ENCODE data around the gene GRAMD1B. TPM values are rescaled to one million over a fixed set of nuclear protein-coding genes. Genes with fewer than 3 reads are reported as not detected.

GRAMD1B gene
- total and polyA plus RNA-seq, 2 donors (not counting 1 experiment from before 2014, with no cell fraction given) = 0.83 to 1.5 TPM

GRCh38 chr11:123517559-123518364, 87.7 kb downstream of the GRAMD1B start:
- H3K36me3 ChIP-seq (ENCODE audit: control insufficient read depth, insufficient read depth, low read length) = no peaks in the 10 kb centered on the region
- H3K4me3 ChIP-seq (replicated peaks in 1 of 4; ENCODE audit: control extremely low read depth in 1 of 4, insufficient read depth in 1 of 4, low read depth in 3 of 4, low read length in 4 of 4) = no peak overlapping the region
- no peak overlapping the region for H3K27ac ChIP-seq (ENCODE audit: insufficient read depth, low read length)
- H3K9me3 ChIP-seq (ENCODE audit: control insufficient read depth, insufficient read depth, low read depth, low read length) = no peaks in the 10 kb centered on the region
- peaks cover 3% of the 10 kb centered on the region for H3K4me1 ChIP-seq (ENCODE audit: control insufficient read depth, extremely low read depth, insufficient read depth, low read length)
- H3K4me2 ChIP-seq (ENCODE audit: extremely low read depth, insufficient read depth, low read length) = no peak overlapping the region
- H4K20me1 ChIP-seq (ENCODE audit: control insufficient read depth, extremely low read depth, insufficient read depth, low read length) = no peaks in the 10 kb centered on the region
- H3K9ac ChIP-seq (ENCODE audit: insufficient read depth, low read length) = no peak overlapping the region
- TF ChIP-seq CTCF (conservative IDR thresholded peaks at IDR 0.05 in 1 of 2, IDR thresholded peaks at IDR 0.05 in 1 of 2; ENCODE audit: low read depth in 1 of 2, low read length in 2 of 2) (no peak), EZH2 (IDR thresholded peaks at IDR 0.05; ENCODE audit: low read length, missing control alignments) (no peak)
- no peak for DNase-seq (ENCODE audit: low read depth in 2 of 2)
- H3K79me2 ChIP-seq (ENCODE audit: control insufficient read depth, insufficient read depth, low read length) = no peaks in the 10 kb centered on the region
- H2AFZ ChIP-seq (ENCODE audit: low read length) = no peak overlapping the region
- H3K27me3 ChIP-seq (ENCODE audit: control insufficient read depth, insufficient read depth, low read length) = no peaks in the 10 kb centered on the region

- Histone ChIP-seq H3K36me3 (ENCODE audit: control insufficient read depth, insufficient read depth, low read length) (no peaks in the 10 kb centered on the region), H3K4me2 (ENCODE audit: extremely low read depth, insufficient read depth, low read length) (no peak overlapping the region), H4K20me1 (ENCODE audit: control insufficient read depth, extremely low read depth, insufficient read depth, low read length) (no peaks in the 10 kb centered on the region), H3K9ac (ENCODE audit: insufficient read depth, low read length) (no peak overlapping the region), H3K27ac (ENCODE audit: insufficient read depth, low read length) (no peak overlapping the region), H2AFZ (ENCODE audit: low read length) (no peak overlapping the region), H3K27me3 (ENCODE audit: control insufficient read depth, insufficient read depth, low read length) (no peaks in the 10 kb centered on the region), H3K4me1 (ENCODE audit: control insufficient read depth, extremely low read depth, insufficient read depth, low read length) (peaks cover 3% of the 10 kb centered on the region), H3K4me3 (replicated peaks in 1 of 4; ENCODE audit: control extremely low read depth in 1 of 4, insufficient read depth in 1 of 4, low read depth in 3 of 4, low read length in 4 of 4) (no peak overlapping the region), H3K79me2 (ENCODE audit: control insufficient read depth, insufficient read depth, low read length) (no peaks in the 10 kb centered on the region), H3K9me3 (ENCODE audit: control insufficient read depth, insufficient read depth, low read depth, low read length) (no peaks in the 10 kb centered on the region)
- no peak for DNase-seq (ENCODE audit: low read depth in 2 of 2)
- no peak for TF ChIP-seq EZH2 (IDR thresholded peaks at IDR 0.05; ENCODE audit: low read length, missing control alignments)
- no peak for TF ChIP-seq CTCF (conservative IDR thresholded peaks at IDR 0.05 in 1 of 2, IDR thresholded peaks at IDR 0.05 in 1 of 2; ENCODE audit: low read depth in 1 of 2, low read length in 2 of 2)
Observed at GRCh38 chr11:123518496-123519054, 88.5 kb downstream of the GRAMD1B start.

GRCh38 chr11:123519055-123519796, 89.2 kb downstream of the GRAMD1B start:
- peak in 1 of 2 donors; percentile 52 for DNase-seq (ENCODE audit: low read depth in 2 of 2)
- Histone ChIP-seq H3K27ac (ENCODE audit: insufficient read depth, low read length) (no peak overlapping the region), H3K9me3 (ENCODE audit: control insufficient read depth, insufficient read depth, low read depth, low read length) (no peaks in the 10 kb centered on the region), H2AFZ (ENCODE audit: low read length) (no peak overlapping the region), H3K4me3 (replicated peaks in 1 of 4; ENCODE audit: control extremely low read depth in 1 of 4, insufficient read depth in 1 of 4, low read depth in 3 of 4, low read length in 4 of 4) (no peak overlapping the region), H3K4me2 (ENCODE audit: extremely low read depth, insufficient read depth, low read length) (no peak overlapping the region), H4K20me1 (ENCODE audit: control insufficient read depth, extremely low read depth, insufficient read depth, low read length) (no peaks in the 10 kb centered on the region), H3K36me3 (ENCODE audit: control insufficient read depth, insufficient read depth, low read length) (no peaks in the 10 kb centered on the region), H3K4me1 (ENCODE audit: control insufficient read depth, extremely low read depth, insufficient read depth, low read length) (peaks cover 3% of the 10 kb centered on the region), H3K79me2 (ENCODE audit: control insufficient read depth, insufficient read depth, low read length) (no peaks in the 10 kb centered on the region), H3K27me3 (ENCODE audit: control insufficient read depth, insufficient read depth, low read length) (no peaks in the 10 kb centered on the region), H3K9ac (ENCODE audit: insufficient read depth, low read length) (no peak overlapping the region)
- TF ChIP-seq EZH2 (IDR thresholded peaks at IDR 0.05; ENCODE audit: low read length, missing control alignments) (no peak), CTCF (conservative IDR thresholded peaks at IDR 0.05 in 1 of 2, IDR thresholded peaks at IDR 0.05 in 1 of 2; ENCODE audit: low read depth in 1 of 2, low read length in 2 of 2) (no peak)

Data from fibroblast of lung (primary cell).